Measurements from ENCODE around the gene RAB4A. TPM values are rescaled to one million over a fixed set of nuclear protein-coding genes. Genes with fewer than 3 reads are reported as not detected.

The RAB4A gene
- total and polyA plus RNA-seq, 2 of the 4 experiments (the other 2 are of a cell fraction): 25.6 to 26.2 TPM

- no peak overlapping the region for H2BK20ac ChIP-seq (ENCODE audit: low read depth, low read length)
- DNase-seq (no peak), ATAC-seq (ENCODE audit: low read depth) (no peak)
- no peak overlapping the region for H4K8ac ChIP-seq (ENCODE audit: low read depth in 2 of 2, low read length in 2 of 2)
- no peak overlapping the region for H2BK120ac ChIP-seq (ENCODE audit: low read depth, low read length)
- H3K27ac ChIP-seq (ENCODE audit: insufficient read depth, low read length): no peak overlapping the region
- H3K4me3 ChIP-seq (ENCODE audit: insufficient read depth, low read depth, low read length): no peak overlapping the region
- no peak overlapping the region for H3K14ac ChIP-seq (replicated peaks; ENCODE audit: low read depth, low read length)
- intact Hi-C loops (cut with micrococcal nuclease): no loop called here
- peaks cover 3% of the 10 kb centered on the region; the same call in 1 of the 2 replicates for H3K9me3 ChIP-seq (ENCODE audit: control insufficient read depth, insufficient read depth, low read length)
- POLR2A ChIA-PET (ENCODE audit: unreplicated experiment): no interaction called here
- no peaks in the 10 kb centered on the region for H3K36me3 ChIP-seq (ENCODE audit: control insufficient read depth, insufficient read depth, low read length)
- BruUV-seq (replicated peaks): no TSS peak
- CTCF ChIA-PET: no interaction called here
- no peak overlapping the region for H3K23ac ChIP-seq (ENCODE audit: low read depth, low read length)
- no peak overlapping the region for H3K9ac ChIP-seq (ENCODE audit: low read depth, low read length)
- no peak for TF ChIP-seq FOS (IDR thresholded peaks at IDR 0.05; ENCODE audit: low read depth, low read length)
- no peak for TF ChIP-seq CTCF (conservative IDR thresholded peaks at IDR 0.05; ENCODE audit: low read depth, low read length)
- TF ChIP-seq USF2 (IDR thresholded peaks at IDR 0.05; ENCODE audit: low read depth, low read length): no peak
- TF ChIP-seq SMC3 (IDR thresholded peaks at IDR 0.05; ENCODE audit: low read depth, low read length): no peak
- no peak for TF ChIP-seq MXI1 (IDR thresholded peaks at IDR 0.05; ENCODE audit: borderline replicate concordance, low read depth, low read length)
- no peak for TF ChIP-seq RCOR1 (IDR thresholded peaks at IDR 0.05; ENCODE audit: insufficient replicate concordance, low read length)
- TF ChIP-seq CEBPB (IDR thresholded peaks at IDR 0.05; ENCODE audit: low read depth, low read length): no peak
- H2AK9ac ChIP-seq (replicated peaks; ENCODE audit: low read depth, low read length, poor library complexity): no peak overlapping the region
- H4K91ac ChIP-seq (ENCODE audit: insufficient read depth, low read depth, low read length): no peak overlapping the region
- H3K4me2 ChIP-seq (ENCODE audit: low read depth, low read length): no peak overlapping the region
- no peak overlapping the region for H2BK5ac ChIP-seq (ENCODE audit: low read depth, low read length, poor library complexity, severe bottlenecking)
- H3K9me1 ChIP-seq (ENCODE audit: insufficient read depth, low read length): no peaks in the 10 kb centered on the region
- no peaks in the 10 kb centered on the region for H3K4me1 ChIP-seq (ENCODE audit: control insufficient read depth, insufficient read depth, low read length)
- H4K20me1 ChIP-seq (ENCODE audit: insufficient read depth, low read length): no peaks in the 10 kb centered on the region
- no peak overlapping the region for H3K4ac ChIP-seq (ENCODE audit: low read depth, low read length)
- H3K56ac ChIP-seq (ENCODE audit: extremely low read depth, insufficient read depth, low read length): no peak overlapping the region
- H4K5ac ChIP-seq (ENCODE audit: low read depth, low read length): no peak overlapping the region
- H2AK5ac ChIP-seq (ENCODE audit: low read depth, low read length): no peak overlapping the region
- peaks cover 3% of the 10 kb centered on the region for H3K27me3 ChIP-seq (ENCODE audit: control insufficient read depth, insufficient read depth, low read length)
- dilution Hi-C loops (cut with HindIII; ENCODE audit: low sequenced_read_pairs, unreplicated experiment): no loop called here
- no peak overlapping the region for H2BK15ac ChIP-seq (ENCODE audit: low read depth, low read length)
- H3K79me1 ChIP-seq (ENCODE audit: low read depth in 1 of 2, low read length in 2 of 2): no peaks in the 10 kb centered on the region
- in situ Hi-C loops (cut with MboI; ENCODE audit: low sequenced_read_pairs): no loop called here
- H2AFZ ChIP-seq (replicated peaks; ENCODE audit: low read length, poor library complexity): no peak overlapping the region
- no peak overlapping the region for H3K18ac ChIP-seq (ENCODE audit: low read depth, low read length)
Observed at GRCh38 chr1:229354226-229354625, 83.3 kb downstream of the RAB4A start.

Other genes starting within 250 kb of the RAB4A start
- 3.8 and 9.7 TPM in 2 replicates for gene CCSAP, start 71.9 kb downstream of the RAB4A start, total RNA-seq (2012; rRNA removed)
- 1.8 and 2.3 TPM in 2 replicates for gene CCSAP, start 71.9 kb downstream of the RAB4A start, polyA plus RNA-seq (2012; rRNA removed)
- gene ACTA1, start 163.0 kb downstream of the RAB4A start, total RNA-seq (2012; rRNA removed): not detected in 2 replicates
- gene ACTA1, start 163.0 kb downstream of the RAB4A start, polyA plus RNA-seq (2012; rRNA removed): not detected in 2 replicates
- 30.5 and 33.1 TPM in 2 replicates for gene NUP133, start 237.2 kb downstream of the RAB4A start, total RNA-seq (2012; rRNA removed)
- 13.4 and 14.1 TPM in 2 replicates for gene NUP133, start 237.2 kb downstream of the RAB4A start, polyA plus RNA-seq (2012; rRNA removed)

All from IMR-90 (cell line).